Naive thymus-derived CD8-positive, alpha-beta T cell (primary cell): ENCODE data around the gene YPEL5. TPM values are rescaled to one million over a fixed set of nuclear protein-coding genes. Genes with fewer than 3 reads are reported as not detected.

Source experiments
- ATAC-seq, 2 donors: fragments of 150-1000 bp; cut with Tn5 transposase in 1 of 2; sonication (Bioruptor Pico), chemical (Tn5 transposase) in 1 of 2; 1 replicate in 1 of 2; 2 replicates in 1 of 2; pipeline ENCODE4 v1.10.0; 2021; ENCODE audit warnings: mild to moderate bottlenecking in 2 of 2, moderate library complexity in 2 of 2
- POLR2A ChIA-PET: fragments of 350-600 bp; sonication (Branson Sonifier 250); formaldehyde crosslinking; loops from one replicate; lab custom pipeline; 2021; ENCODE audit warnings: antibody characterized with exemption; lab: Charles Lee
- DNase-seq, 10 donors: peaks; one replicate each; pipeline versions ENCODE4 v3.0.0 to v3.0.0-alpha.2; 2020 to 2022
- H3K27ac Mint-ChIP-seq, 10 donors: one replicate each; pipeline ENCODE4 v1.8.0; 2020 to 2022; ENCODE audit warnings: mild to moderate bottlenecking in 10 of 10, mixed read lengths in 10 of 10, moderate library complexity in 4 of 10, inconsistent platforms in 1 of 10
- H3K27me3 Mint-ChIP-seq, 5 donors: one replicate each; pipeline ENCODE4 v1.8.0; 2021 to 2022; ENCODE audit warnings: mixed read lengths in 5 of 5
- H3K36me3 Mint-ChIP-seq, 3 donors: one replicate each; pipeline ENCODE4 v1.8.0; 2020 to 2022; ENCODE audit warnings: mixed read lengths in 3 of 3, mild to moderate bottlenecking in 2 of 3, inconsistent platforms in 1 of 3
- H3K4me1 Mint-ChIP-seq, 4 donors: one replicate each; pipeline ENCODE4 v1.8.0; 2021 to 2022; ENCODE audit warnings: mixed read lengths in 4 of 4
- H3K4me3 Mint-ChIP-seq, 10 donors: one replicate each; pipeline ENCODE4 v1.8.0; 2020 to 2022; ENCODE audit warnings: mild to moderate bottlenecking in 10 of 10, mixed read lengths in 10 of 10, moderate library complexity in 6 of 10, inconsistent platforms in 1 of 10
- H3K9me3 Mint-ChIP-seq, 9 donors: one replicate each; pipeline ENCODE4 v1.8.0; 2020 to 2022; ENCODE audit warnings: mixed read lengths in 9 of 9, mild to moderate bottlenecking in 3 of 9, inconsistent platforms in 1 of 9, moderate library complexity in 1 of 9
- polyA plus RNA-seq, 3 donors: library from polyadenylated mRNA; unstranded; fragments of 300-500 nt; fragmentation: Illumina TruSeq; gene quantifications; one replicate each; pipeline ENCODE4 v1.2.3, GENCODE V29; 2021
- total RNA-seq, 8 experiments: library from RNA in 2 of 8; stranded (reverse) in 2 of 8; gene quantifications; one replicate each; pipeline ENCODE4 v1.2.3 and lab custom pipeline; 2021 to 2026

The YPEL5 gene
- total and polyA plus RNA-seq, 5 experiments from 2014 or later = 88.3 to 155 (median 103) TPM

GRCh38 chr2:30178618-30179434, 32.0 kb downstream of the YPEL5 start:
- H3K27me3 Mint-ChIP-seq = no peaks in the 10 kb centered on the region
- ATAC-seq (no peak), DNase-seq (no peak)
- H3K27ac Mint-ChIP-seq = peak overlapping the region in 2 of 10 donors; percentile 35 to 39
- H3K4me1 Mint-ChIP-seq = peaks cover 0 to 5% (median 0%) of the 10 kb centered on the region in 4 donors
- no peaks in the 10 kb centered on the region for H3K9me3 Mint-ChIP-seq
- H3K36me3 Mint-ChIP-seq = no peaks in the 10 kb centered on the region
- H3K4me3 Mint-ChIP-seq = no peak overlapping the region
- POLR2A ChIA-PET = no interaction called here

- Mint-ChIP-seq H3K4me1 (peaks cover 0 to 5% (median 0%) of the 10 kb centered on the region in 4 donors), H3K27me3 (no peaks in the 10 kb centered on the region), H3K27ac (peak overlapping the region in 1 of 10 donors; percentile 52), H3K36me3 (no peaks in the 10 kb centered on the region), H3K9me3 (no peaks in the 10 kb centered on the region), H3K4me3 (no peak overlapping the region)
- no peak for ATAC-seq
- POLR2A ChIA-PET = no interaction called here
- no peak for DNase-seq
Observed at GRCh38 chr2:30179536-30179935, 32.7 kb downstream of the YPEL5 start.

DNA sequence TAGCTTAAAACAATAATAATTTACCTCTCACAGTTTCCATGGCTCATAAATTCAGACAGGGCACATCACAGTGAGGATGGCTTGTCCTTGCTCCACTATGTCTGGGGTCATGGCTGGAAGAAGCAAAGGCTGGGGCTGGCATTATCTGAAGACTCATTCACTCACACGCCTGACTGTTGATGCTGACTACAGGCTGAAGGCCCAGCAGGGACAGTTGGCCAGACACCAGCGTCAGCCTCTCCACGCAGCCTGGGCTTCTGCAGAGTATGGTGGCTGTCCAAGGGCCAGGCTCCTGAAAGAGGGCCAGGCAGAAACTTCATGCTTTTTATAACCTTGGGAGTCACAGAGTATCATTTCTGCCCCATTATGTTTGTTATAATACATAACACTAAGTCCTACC, 33.4 kb downstream of the YPEL5 start:
- no peak for DNase-seq
- POLR2A ChIA-PET = no interaction called here
- peaks cover 0 to 5% (median 0%) of the 10 kb centered on the region in 4 donors for H3K4me1 Mint-ChIP-seq
- peak overlapping the region in 1 of 10 donors; percentile 21 for H3K27ac Mint-ChIP-seq
- no peaks in the 10 kb centered on the region for H3K9me3 Mint-ChIP-seq
- no peak overlapping the region for H3K4me3 Mint-ChIP-seq
- H3K27me3 Mint-ChIP-seq = no peaks in the 10 kb centered on the region
- H3K36me3 Mint-ChIP-seq = no peaks in the 10 kb centered on the region
- peak in 1 of 2 donors; percentile 3 for ATAC-seq

- POLR2A ChIA-PET = no interaction called here
- Mint-ChIP-seq H3K9me3 (no peaks in the 10 kb centered on the region), H3K27me3 (no peaks in the 10 kb centered on the region), H3K4me1 (peaks cover 0 to 5% (median 0%) of the 10 kb centered on the region in 4 donors), H3K36me3 (no peaks in the 10 kb centered on the region), H3K27ac (peak overlapping the region in 1 of 10 donors; percentile 16), H3K4me3 (no peak overlapping the region)
- DNase-seq (no peak), ATAC-seq (no peak)
Observed at GRCh38 chr2:30181176-30181575, 34.4 kb downstream of the YPEL5 start.

DNA sequence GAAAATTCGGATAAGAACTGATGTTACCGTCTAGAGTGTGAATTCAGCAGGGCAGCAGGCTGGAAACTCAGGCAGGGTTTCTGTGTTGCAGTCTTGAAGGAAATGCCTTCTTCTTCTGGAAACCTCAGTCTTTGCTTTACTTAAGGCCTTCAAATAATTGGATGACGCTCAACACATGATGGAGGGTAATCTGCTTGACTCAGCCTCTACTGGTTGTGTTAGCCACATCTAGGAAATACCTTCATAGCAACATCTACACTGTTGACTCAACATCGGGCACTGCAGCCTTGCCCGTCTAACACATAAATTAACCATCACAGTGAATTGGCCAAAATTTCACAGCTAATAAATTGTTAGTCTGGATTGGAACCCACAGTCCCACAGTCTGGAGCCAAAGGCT, 37.2 kb downstream of the YPEL5 start:
- POLR2A ChIA-PET = no interaction called here
- Mint-ChIP-seq H3K36me3 (no peaks in the 10 kb centered on the region), H3K4me1 (peaks cover 0 to 2% (median 1%) of the 10 kb centered on the region in 4 donors), H3K4me3 (no peak overlapping the region), H3K9me3 (no peaks in the 10 kb centered on the region), H3K27ac (no peak overlapping the region), H3K27me3 (no peaks in the 10 kb centered on the region)
- ATAC-seq (no peak), DNase-seq (no peak)

DNA sequence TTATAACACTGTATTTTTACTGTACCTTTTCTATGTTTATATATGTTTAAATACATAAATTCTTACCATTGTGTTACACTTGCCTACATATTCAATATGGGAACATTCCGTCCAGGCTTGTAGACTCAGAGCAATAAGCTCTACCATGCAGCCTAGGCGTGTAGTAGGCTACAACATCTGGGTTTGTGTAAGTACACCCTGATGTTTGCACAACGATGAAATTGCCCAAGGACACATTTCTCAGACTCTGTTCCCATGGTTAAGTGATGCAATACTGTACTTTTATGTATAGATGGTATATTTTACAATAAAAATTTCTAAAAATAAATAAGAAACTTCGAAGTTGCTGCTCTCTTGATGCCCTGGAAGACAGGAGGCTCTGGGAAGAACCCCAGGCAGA, 38.4 kb downstream of the YPEL5 start:
- no peaks in the 10 kb centered on the region for H3K27me3 Mint-ChIP-seq
- POLR2A ChIA-PET = no interaction called here
- no peak for DNase-seq
- no peak for ATAC-seq
- H3K36me3 Mint-ChIP-seq = peaks cover 0 to 2% (median 0%) of the 10 kb centered on the region in 3 donors
- peaks cover 0 to 2% (median 1%) of the 10 kb centered on the region in 4 donors for H3K4me1 Mint-ChIP-seq
- H3K9me3 Mint-ChIP-seq = peaks cover 0 to 2% (median 0%) of the 10 kb centered on the region in 9 donors
- no peak overlapping the region for H3K27ac Mint-ChIP-seq
- no peak overlapping the region for H3K4me3 Mint-ChIP-seq

GRCh38 chr2:30188292-30188691, 41.5 kb downstream of the YPEL5 start:
- Mint-ChIP-seq H3K9me3 (peaks cover 0 to 2% (median 0%) of the 10 kb centered on the region in 9 donors), H3K27ac (no peak overlapping the region)

GRCh38 chr2:30190637-30191036, 43.8 kb downstream of the YPEL5 start:
- H3K9me3 Mint-ChIP-seq = peaks cover 0 to 2% (median 0%) of the 10 kb centered on the region in 9 donors
- no peak overlapping the region for H3K4me3 Mint-ChIP-seq
- peaks cover 0 to 2% (median 0%) of the 10 kb centered on the region in 3 donors for H3K36me3 Mint-ChIP-seq
- H3K4me1 Mint-ChIP-seq = peaks cover 1 to 4% (median 2%) of the 10 kb centered on the region in 4 donors
- H3K27ac Mint-ChIP-seq = no peak overlapping the region
- peaks cover 0 to 5% (median 0%) of the 10 kb centered on the region in 5 donors for H3K27me3 Mint-ChIP-seq
- DNase-seq = no peak
- no peak for ATAC-seq
- POLR2A ChIA-PET = interaction anchor here (0.9 kb wide), 1 partner anchor 17 kb away, joined by 3 read pairs; no protein-coding TSS in a partner anchor

More at GRCh38 chr2:30188292-30188691, 41.5 kb downstream of the YPEL5 start:
- POLR2A ChIA-PET = no interaction called here
- no peaks in the 10 kb centered on the region for H3K27me3 Mint-ChIP-seq
- peaks cover 0 to 2% (median 0%) of the 10 kb centered on the region in 3 donors for H3K36me3 Mint-ChIP-seq
- peaks cover 0 to 2% (median 1%) of the 10 kb centered on the region in 4 donors for H3K4me1 Mint-ChIP-seq
- H3K4me3 Mint-ChIP-seq = no peak overlapping the region
- DNase-seq = no peak
- ATAC-seq = no peak

DNA sequence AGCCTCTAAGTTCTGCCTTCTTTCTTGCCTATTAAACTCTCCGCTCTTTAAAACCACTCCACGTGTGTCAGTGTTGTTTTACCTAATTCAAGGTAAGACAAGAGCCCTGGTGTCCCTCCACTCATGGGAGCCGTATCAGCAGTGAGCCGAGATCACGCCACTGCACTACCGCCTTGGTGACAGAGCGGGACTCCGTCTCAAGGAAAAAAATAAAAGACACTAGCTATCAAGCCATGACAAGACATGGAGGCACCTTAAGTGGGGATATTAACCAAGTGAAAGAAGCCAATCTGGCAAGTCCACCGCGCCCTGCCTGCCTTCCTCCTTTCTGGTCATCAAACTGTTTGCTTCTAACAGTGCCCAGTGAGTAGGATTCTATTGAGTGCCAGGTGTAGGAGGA, 44.3 kb downstream of the YPEL5 start:
- ATAC-seq (no peak), DNase-seq (no peak)
- H3K9me3 Mint-ChIP-seq = peaks cover 0 to 2% (median 0%) of the 10 kb centered on the region in 9 donors
- POLR2A ChIA-PET = interaction anchor here (0.9 kb wide), 1 partner anchor 17 kb away, joined by 3 read pairs; no protein-coding TSS in a partner anchor
- H3K36me3 Mint-ChIP-seq = peaks cover 0 to 2% (median 0%) of the 10 kb centered on the region in 3 donors
- H3K4me3 Mint-ChIP-seq = no peak overlapping the region
- no peak overlapping the region for H3K27ac Mint-ChIP-seq
- H3K27me3 Mint-ChIP-seq = peaks cover 0 to 5% (median 0%) of the 10 kb centered on the region in 5 donors
- H3K4me1 Mint-ChIP-seq = peaks cover 1 to 4% (median 2%) of the 10 kb centered on the region in 4 donors

DNA sequence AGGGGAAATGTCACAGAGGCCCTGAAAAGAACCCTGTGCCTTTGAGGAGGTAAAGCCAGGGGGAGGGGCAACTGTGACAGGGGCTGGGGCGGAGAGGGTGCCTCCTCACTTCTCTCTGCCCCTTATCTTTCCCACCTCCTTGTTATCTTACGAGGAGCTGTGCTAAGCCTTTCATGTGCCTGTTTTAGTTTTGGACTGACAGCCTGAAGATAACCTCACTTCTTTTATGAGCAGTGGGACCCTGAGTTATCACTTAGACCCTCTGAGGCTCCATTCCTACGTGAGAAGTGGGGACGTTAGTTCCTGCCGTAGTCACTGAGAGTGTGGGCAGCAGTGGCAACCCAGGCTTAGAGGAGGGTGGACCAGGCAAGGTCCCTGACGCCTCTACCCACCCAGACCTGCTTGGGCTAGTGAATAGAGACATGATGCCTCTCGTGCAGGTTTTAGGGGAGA, 45.0 kb downstream of the YPEL5 start:
- no peak overlapping the region for H3K27ac Mint-ChIP-seq
- peaks cover 0 to 5% (median 0%) of the 10 kb centered on the region in 5 donors for H3K27me3 Mint-ChIP-seq
- peaks cover 1 to 5% (median 4%) of the 10 kb centered on the region in 4 donors for H3K4me1 Mint-ChIP-seq
- no peak for ATAC-seq
- no peak for DNase-seq
- peaks cover 0 to 2% (median 0%) of the 10 kb centered on the region in 3 donors for H3K36me3 Mint-ChIP-seq
- no peak overlapping the region for H3K4me3 Mint-ChIP-seq
- POLR2A ChIA-PET = no interaction called here
- H3K9me3 Mint-ChIP-seq = peaks cover 0 to 2% (median 0%) of the 10 kb centered on the region in 9 donors

DNA sequence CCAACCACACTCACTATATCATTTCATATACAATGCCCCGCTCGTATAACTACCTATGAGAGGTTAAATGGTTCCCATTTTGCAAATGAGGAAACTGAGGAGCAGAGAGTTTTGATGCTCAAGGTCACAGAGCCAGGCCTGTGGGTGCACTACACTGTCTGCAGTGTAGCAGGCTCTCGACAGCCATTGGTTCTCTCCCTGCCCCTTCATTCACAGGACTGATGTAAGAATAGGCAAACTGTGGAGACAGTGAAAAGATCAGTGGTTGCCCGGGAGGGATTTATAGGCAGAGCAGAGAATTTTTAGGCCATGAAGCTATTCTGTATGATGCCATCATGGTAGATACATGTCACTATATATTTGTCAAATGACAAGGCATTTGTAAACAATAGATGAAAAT, 45.5 kb downstream of the YPEL5 start:
- H3K4me3 Mint-ChIP-seq = no peak overlapping the region
- peaks cover 0 to 2% (median 0%) of the 10 kb centered on the region in 3 donors for H3K36me3 Mint-ChIP-seq
- peaks cover 0 to 5% (median 0%) of the 10 kb centered on the region in 5 donors for H3K27me3 Mint-ChIP-seq
- H3K4me1 Mint-ChIP-seq = peaks cover 1 to 5% (median 4%) of the 10 kb centered on the region in 4 donors
- no peak for DNase-seq
- no peak for ATAC-seq
- H3K27ac Mint-ChIP-seq = no peak overlapping the region
- H3K9me3 Mint-ChIP-seq = peaks cover 0 to 2% (median 0%) of the 10 kb centered on the region in 9 donors
- POLR2A ChIA-PET = no interaction called here

DNA sequence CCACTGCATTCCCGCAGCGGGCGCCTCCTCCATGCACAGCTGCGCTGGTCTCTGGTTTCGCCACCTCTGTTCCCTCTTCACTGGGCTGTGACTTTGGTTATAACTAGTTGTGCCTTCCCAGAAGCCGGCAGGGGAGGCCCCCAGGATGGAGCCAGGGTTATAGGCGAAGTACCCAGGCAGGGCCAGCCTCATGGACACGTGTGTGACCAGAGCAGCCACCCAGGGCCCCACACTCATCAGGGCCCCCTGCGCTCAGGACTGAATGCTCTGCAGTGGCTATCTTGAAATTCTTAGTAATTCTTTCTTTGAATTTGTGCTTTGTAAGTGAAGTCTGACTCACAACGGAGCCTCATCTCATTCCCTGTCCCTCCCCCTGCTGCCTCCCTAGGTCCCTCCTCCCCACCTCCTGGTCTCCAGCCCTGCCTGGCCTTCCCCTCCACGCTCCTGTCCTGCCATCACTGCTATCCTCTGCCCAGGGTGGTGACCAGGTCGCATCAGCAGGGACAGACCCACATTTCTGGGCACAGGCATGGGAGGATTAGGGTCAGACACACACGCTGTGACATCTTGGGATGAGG, 46.4 kb downstream of the YPEL5 start:
- peaks cover 0 to 2% (median 0%) of the 10 kb centered on the region in 9 donors for H3K9me3 Mint-ChIP-seq
- POLR2A ChIA-PET = no interaction called here
- H3K4me3 Mint-ChIP-seq = no peak overlapping the region
- H3K27ac Mint-ChIP-seq = no peak overlapping the region
- no peak for DNase-seq
- peaks cover 1 to 10% (median 4%) of the 10 kb centered on the region in 4 donors for H3K4me1 Mint-ChIP-seq
- peaks cover 0 to 2% (median 0%) of the 10 kb centered on the region in 3 donors for H3K36me3 Mint-ChIP-seq
- ATAC-seq = no peak
- H3K27me3 Mint-ChIP-seq = peaks cover 0 to 5% (median 0%) of the 10 kb centered on the region in 5 donors
